NB4 (cell line): ENCODE results near the gene BOD1L1.

Experiments
- CTCF ChIP-seq: IDR thresholded peaks from one replicate; pipeline ENCODE4 v1.5.1; 2012; ENCODE audit warnings: low read depth, low read length
- MAX ChIP-seq: IDR thresholded peaks from 2 replicates; pipeline ENCODE4 v1.6.1; 2011; ENCODE audit warnings: low read depth, low read length
- MYC ChIP-seq: IDR thresholded peaks from 2 replicates; pipeline ENCODE4 v1.6.1; 2011; ENCODE audit warnings: low read depth, low read length
- POLR2A ChIP-seq: IDR thresholded peaks from 2 replicates; pipeline ENCODE4 v1.6.1; 2011; ENCODE audit warnings: mild to moderate bottlenecking; ENCODE audit not compliant: insufficient read length; ENCODE audit errors: extremely low read depth

DNA sequence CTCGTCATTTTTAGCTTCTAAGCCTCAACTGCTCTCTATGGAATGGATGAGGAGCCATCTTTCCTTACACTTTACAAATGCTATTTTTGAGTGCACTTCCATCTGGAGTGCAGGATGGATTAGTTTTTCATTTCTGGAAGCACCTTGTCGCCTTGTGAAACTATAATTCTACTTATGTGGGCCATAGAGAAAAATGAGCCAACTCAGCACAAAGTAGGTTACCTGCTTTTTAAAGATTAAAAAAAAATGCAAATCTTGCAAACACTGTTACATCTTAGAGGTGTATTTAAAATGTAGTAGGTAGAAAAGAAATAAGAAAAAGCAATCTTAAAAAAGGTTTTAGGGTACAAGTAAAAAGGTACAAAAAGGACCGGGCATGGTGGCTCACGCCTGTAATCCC is 10.9 kb downstream of the BOD1L1 start:
- TF ChIP-seq MAX (no peak), CTCF (no peak), POLR2A (no peak), MYC (no peak)
